ENCODE data around the gene LDLRAD4. TPM values are rescaled to one million over a fixed set of nuclear protein-coding genes. Genes with fewer than 3 reads are reported as not detected.

Gene LDLRAD4
- total RNA-seq, 1 donor = 50.9 TPM

DNA sequence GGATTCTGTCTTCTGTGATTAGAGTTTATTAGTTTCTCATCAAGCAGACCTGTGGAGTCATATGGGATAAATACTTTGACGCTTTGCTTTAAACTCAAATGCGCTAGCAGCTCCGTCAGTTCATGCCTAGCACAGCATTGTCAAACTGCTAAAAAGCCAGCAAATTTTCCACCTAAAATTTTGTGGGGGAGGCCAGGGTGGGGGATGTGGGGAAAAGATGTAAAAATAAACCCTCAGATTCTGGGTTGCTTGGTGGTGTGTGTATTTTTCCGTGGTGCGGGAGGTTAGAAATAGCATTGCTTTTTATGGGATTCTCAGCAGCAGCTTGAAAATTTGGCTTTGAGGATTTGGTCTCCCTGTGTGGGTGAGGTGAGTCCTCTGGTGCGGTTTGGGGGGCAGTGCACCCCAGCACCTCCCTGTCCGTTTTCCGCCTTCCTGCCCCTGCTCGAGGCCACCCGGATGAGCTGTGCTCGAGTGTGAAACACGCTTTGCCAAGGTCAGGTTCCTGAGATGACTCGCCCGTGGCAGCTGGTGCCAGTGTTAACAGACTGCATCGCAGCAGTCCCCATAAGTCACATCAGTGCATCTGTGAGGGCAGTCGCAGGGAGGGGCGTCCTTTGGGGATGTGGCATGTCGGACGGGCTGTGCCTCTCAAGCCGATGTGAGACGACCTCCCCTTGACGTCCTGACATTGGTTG lies 65.9 kb downstream of the LDLRAD4 start:
- Histone ChIP-seq H3K9me3 (ENCODE audit: low read depth, low read length) (no peaks in the 10 kb centered on the region), H3K4me3 (ENCODE audit: low read length) (no peak overlapping the region), H3K4me1 (ENCODE audit: insufficient read depth, low read length) (no peaks in the 10 kb centered on the region), H3K27me3 (ENCODE audit: insufficient read depth, low read length) (no peaks in the 10 kb centered on the region)

DNA sequence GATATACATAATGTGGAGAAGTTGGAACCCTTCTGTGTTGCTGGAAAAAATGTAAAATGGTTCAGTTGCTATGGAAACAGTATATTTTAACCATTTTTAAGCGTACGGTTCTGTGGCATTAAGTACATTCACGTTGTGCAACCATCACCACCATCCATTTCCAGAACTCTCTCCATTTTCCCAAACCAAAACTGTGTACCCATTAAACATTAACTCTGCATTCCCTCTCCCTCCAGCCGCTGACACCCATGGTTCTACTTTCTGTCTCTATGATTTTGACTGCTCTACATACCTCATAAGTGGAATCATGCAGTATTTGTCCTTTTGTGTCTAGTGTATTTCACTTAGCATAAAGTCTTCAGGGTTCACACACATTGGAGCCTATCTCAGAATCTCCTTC lies 67.3 kb downstream of the LDLRAD4 start:
- Histone ChIP-seq H3K4me1 (ENCODE audit: insufficient read depth, low read length) (no peaks in the 10 kb centered on the region), H3K4me3 (ENCODE audit: low read length) (no peak overlapping the region), H3K9me3 (ENCODE audit: low read depth, low read length) (no peaks in the 10 kb centered on the region), H3K27me3 (ENCODE audit: insufficient read depth, low read length) (no peaks in the 10 kb centered on the region)

DNA sequence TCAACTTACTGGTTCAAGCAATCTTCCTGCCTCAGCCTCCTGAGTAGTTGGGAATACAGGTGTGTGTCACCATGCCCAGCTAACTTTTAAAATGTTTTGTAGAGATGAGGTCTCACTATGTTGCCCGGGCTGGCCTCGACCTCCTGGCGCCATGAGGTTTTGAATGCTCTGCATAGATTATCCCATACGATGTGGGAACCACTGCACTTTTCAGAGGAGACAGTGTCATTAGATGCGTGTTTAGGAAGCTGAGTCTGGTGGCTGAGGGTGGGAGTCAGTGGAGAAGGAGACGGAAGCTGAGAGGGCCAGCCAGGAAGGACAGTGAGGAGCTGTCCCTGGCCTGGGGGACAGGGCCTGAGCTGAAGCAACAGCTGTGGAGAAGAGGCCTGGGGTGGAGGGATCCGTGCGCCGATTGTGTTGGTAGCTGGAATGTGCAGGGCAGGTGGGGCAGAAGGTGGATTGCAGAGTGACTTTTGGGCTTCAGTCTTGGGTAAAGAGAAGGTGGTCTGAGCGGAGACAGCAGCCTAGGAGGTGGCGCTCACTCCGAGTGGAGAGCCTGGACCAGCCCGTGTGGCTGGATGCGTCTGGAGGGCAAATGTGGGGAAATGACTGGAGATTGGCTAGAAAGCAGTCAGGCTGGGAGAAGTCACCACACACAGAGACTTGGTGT lies 68.0 kb downstream of the LDLRAD4 start:
- no peak overlapping the region for H3K4me3 ChIP-seq (ENCODE audit: low read length)
- no peaks in the 10 kb centered on the region for H3K4me1 ChIP-seq (ENCODE audit: insufficient read depth, low read length)
- no peaks in the 10 kb centered on the region for H3K9me3 ChIP-seq (ENCODE audit: low read depth, low read length)
- no peaks in the 10 kb centered on the region for H3K27me3 ChIP-seq (ENCODE audit: insufficient read depth, low read length)

DNA sequence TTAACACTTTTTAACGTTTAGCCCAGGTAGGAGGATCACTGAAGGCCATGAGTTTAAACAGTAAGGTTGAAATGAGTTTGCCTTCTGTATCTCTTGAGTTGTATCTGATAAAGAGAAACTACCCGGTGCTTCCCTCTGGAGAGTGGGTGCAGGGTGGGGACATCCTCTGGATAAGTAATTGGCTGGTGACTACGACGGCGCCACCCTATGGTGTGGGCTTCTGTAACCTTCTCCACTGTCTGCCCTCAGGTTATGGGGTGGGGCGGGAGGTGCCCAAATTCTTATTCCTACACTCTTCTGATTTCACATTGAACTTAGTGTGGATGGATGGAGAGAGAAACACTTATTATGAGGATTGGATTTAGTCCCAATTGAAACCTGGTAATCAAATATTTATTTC lies 68.8 kb downstream of the LDLRAD4 start:
- Histone ChIP-seq H3K27me3 (ENCODE audit: insufficient read depth, low read length) (no peaks in the 10 kb centered on the region), H3K9me3 (ENCODE audit: low read depth, low read length) (no peaks in the 10 kb centered on the region), H3K4me3 (ENCODE audit: low read length) (no peak overlapping the region), H3K4me1 (ENCODE audit: insufficient read depth, low read length) (no peaks in the 10 kb centered on the region)

DNA sequence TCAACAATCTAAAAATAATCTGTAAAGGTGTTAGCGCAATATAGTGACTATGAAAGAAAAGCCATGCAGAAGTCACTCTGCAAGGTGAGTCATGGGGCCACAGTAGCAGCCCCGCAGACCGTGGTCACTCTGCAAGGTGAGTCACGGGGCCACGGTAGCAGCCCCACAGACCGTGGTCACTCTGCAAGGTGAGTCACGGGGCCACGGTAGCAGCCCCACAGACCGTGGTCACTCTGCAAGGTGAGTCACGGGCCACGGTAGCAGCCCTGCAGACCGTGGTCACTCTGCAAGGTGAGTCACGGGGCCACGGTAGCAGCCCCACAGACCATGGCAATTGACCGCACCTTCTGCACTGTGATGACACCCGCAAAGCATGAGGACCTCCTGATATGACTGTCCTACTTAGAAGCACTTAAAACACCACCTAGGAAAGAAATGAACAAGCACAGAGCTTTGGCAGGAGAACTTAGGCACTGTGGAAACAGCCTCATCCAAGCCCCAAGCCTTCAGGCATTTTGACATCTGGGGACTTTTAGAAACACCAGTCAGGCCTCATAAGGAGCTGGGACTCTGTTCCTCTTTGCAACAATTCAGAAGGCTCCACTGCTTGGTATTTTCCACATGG lies 70.1 kb downstream of the LDLRAD4 start:
- no peak overlapping the region for H3K4me3 ChIP-seq (ENCODE audit: low read length)
- no peaks in the 10 kb centered on the region for H3K4me1 ChIP-seq (ENCODE audit: insufficient read depth, low read length)
- no peaks in the 10 kb centered on the region for H3K27me3 ChIP-seq (ENCODE audit: insufficient read depth, low read length)
- no peaks in the 10 kb centered on the region for H3K9me3 ChIP-seq (ENCODE audit: low read depth, low read length)

DNA sequence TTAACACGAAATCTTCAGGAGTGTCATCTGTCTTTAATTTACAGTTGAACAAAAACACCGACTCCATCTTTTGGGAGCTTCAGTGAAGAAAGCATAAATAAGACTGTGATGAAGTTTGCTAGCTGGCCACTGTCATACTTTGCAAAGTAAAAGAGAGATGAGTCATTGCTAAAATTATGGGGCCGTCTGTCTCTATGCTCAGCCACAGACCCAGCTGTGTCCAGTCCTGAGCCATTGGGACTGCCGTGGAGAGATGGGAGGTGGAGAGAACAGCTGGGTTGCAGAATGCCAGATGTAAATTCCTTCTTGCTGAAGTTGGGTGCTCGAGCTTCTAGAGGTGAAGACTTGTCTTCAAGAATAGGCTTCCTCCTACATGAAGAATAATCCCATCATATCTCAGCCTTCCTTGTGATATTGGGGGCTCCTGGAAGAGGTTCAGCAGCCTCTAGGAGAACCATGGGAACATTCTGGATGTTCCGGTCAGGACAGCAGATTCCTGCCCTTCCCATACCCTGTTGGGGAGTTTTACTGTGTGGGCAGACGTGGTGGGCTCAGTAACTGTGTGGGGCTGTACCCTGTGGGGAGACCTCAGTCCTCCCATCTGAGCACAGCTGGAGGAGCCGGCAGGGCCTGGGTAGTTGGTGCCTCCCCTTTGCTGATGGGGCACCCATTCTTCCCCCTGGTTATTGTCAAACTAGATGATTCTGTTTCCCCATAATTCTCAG lies 71.1 kb downstream of the LDLRAD4 start:
- H3K27me3 ChIP-seq (ENCODE audit: insufficient read depth, low read length) = no peaks in the 10 kb centered on the region
- no peaks in the 10 kb centered on the region for H3K9me3 ChIP-seq (ENCODE audit: low read depth, low read length)
- no peak overlapping the region for H3K4me3 ChIP-seq (ENCODE audit: low read length)
- H3K4me1 ChIP-seq (ENCODE audit: insufficient read depth, low read length) = no peaks in the 10 kb centered on the region

DNA sequence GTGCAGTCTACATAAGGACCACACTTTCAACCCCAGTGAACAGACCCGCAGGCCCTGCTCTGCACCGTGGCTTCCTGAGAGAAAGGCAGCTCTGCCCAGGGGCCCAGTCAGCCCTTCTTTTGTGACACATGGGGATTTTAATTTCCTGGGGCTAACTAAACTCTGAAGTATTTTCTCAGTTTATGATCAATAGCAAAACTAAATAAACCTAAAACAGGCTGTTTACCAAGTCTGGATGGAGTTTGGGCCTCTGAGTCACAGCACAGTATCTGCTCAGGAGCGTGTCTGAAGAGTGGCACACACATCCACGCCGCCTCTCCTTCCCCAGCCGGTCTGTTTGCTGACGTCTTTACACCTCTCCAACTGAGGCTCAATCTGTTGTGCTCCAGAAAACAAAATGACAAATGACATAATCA lies 72.3 kb downstream of the LDLRAD4 start:
- H3K4me3 ChIP-seq (ENCODE audit: low read length) = no peak overlapping the region
- no peaks in the 10 kb centered on the region for H3K4me1 ChIP-seq (ENCODE audit: insufficient read depth, low read length)
- no peaks in the 10 kb centered on the region for H3K27me3 ChIP-seq (ENCODE audit: insufficient read depth, low read length)
- H3K9me3 ChIP-seq (ENCODE audit: low read depth, low read length) = no peaks in the 10 kb centered on the region

DNA sequence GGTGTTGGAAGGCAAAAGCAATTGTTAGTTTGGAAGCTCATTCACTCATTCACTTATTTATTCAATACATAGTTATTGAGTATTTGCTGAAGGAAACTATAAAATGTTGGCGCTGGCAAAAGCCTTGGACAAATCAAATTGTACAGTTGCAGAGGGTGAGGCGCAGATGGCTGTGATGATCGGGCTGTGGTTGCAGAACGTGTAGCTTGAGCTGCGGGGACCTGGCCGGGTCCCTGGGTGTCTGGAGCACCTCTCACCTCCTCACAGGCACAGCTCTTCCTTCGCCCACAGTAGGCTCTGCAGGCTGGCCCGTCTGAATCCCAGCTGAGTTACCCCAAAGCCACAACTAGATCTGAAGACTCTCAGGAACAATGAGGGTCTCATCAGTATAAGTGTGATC lies 72.7 kb downstream of the LDLRAD4 start:
- Histone ChIP-seq H3K27me3 (ENCODE audit: insufficient read depth, low read length) (no peaks in the 10 kb centered on the region), H3K9me3 (ENCODE audit: low read depth, low read length) (no peaks in the 10 kb centered on the region), H3K4me1 (ENCODE audit: insufficient read depth, low read length) (no peaks in the 10 kb centered on the region), H3K4me3 (ENCODE audit: low read length) (no peak overlapping the region)

DNA sequence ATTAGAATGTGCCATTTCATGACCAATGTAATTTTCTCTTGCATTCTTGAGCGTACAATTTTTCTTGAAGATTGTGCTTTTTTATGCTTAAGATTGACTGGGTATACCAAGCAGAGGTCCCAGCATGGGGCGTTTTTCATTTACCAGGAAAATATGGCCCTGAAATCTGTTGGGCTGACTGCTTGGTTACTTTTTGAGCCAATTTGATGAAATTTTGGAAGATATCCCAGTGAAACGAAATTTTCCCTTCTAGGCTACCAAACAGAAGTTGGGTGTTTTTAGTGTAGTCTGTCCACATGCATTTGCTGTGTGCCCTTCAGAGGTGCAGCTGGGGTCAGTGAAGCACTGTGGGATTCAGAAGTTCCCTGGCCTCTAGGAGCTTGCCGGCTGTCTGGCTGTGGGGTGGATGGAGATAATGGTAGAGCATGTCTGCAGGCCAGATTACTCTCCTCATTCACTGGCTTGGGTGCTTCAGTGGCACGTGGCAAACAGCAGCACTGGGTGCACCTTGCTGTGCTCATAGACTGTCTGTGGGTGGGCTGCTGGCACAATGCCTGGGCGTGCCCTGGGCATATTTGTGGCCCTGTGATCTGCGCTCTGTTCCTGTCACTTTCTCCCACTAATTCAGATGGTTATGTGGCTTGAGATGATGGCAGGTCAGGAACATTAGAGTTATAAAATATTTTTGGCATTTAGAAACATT lies 73.3 kb downstream of the LDLRAD4 start:
- Histone ChIP-seq H3K4me3 (ENCODE audit: low read length) (no peak overlapping the region), H3K27me3 (ENCODE audit: insufficient read depth, low read length) (no peaks in the 10 kb centered on the region)

DNA sequence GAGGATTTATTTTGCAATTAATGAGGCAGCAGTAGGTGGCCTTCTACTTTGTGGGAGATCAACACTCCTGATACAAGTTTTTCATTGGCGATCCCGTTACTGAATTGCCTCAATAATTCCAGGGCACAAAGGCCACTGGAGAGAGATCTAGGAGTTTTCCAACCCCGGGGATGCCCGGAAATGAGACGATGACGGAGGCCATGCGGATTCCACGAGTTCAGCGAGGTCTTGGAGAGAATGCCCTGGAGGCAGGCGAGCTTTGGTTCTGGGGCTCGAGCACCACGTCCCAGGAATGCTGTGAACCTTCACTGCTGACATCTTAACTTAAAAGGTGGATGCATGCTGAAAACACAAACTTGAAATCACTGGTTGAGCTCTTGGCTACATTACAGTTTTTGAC lies 74.2 kb downstream of the LDLRAD4 start:
- Histone ChIP-seq H3K27me3 (ENCODE audit: insufficient read depth, low read length) (no peaks in the 10 kb centered on the region), H3K4me3 (ENCODE audit: low read length) (no peak overlapping the region), H3K9me3 (ENCODE audit: low read depth, low read length) (no peaks in the 10 kb centered on the region), H3K4me1 (ENCODE audit: insufficient read depth, low read length) (no peaks in the 10 kb centered on the region)

More for the DNA sequence above, 73.3 kb downstream of the LDLRAD4 start:
- Histone ChIP-seq H3K9me3 (ENCODE audit: low read depth, low read length) (no peaks in the 10 kb centered on the region), H3K4me1 (ENCODE audit: insufficient read depth, low read length) (no peaks in the 10 kb centered on the region)

DNA sequence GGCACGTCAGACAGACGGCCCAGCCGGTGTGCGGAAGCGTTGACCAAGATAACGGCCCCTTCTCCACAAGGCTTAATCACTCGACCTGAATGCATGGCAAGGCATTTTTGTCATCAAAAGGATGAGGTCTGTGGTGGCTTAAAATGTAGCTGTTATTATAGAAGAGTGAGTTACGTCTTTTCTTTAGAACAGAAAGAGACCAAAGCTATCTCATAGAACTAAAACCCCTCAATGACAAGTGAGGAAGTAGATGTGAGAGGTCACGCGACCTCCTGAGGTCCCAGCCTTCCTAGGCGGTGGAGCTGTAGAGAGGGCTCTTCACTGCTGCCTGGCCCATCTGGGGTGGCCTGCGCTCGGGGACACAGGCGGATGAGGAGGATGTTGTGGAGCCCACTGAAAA lies 75.7 kb downstream of the LDLRAD4 start:
- Histone ChIP-seq H3K9me3 (ENCODE audit: low read depth, low read length) (no peaks in the 10 kb centered on the region), H3K4me1 (ENCODE audit: insufficient read depth, low read length) (no peaks in the 10 kb centered on the region), H3K27me3 (ENCODE audit: insufficient read depth, low read length) (no peaks in the 10 kb centered on the region), H3K4me3 (ENCODE audit: low read length) (no peak overlapping the region)

DNA sequence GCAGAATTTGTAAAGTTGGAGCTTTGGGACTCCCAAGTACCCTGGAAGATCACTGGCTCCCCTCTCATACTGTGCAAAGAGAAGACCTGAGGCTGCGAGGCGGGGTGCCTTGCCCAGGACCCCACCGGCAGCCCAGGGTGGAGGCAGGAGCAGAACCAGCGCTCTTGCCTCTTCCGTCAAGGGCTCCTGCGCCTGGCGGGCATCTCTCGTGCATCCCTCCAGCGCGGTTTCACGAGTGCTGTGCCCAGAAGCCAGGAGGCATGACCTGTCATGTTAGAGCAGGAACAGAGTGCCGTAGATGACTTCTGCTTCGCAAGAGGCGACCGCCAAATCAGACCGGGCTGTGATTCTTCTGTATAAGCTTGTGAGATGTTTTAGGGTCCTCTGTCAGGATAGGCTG lies 77.3 kb downstream of the LDLRAD4 start:
- Histone ChIP-seq H3K4me3 (ENCODE audit: low read length) (no peak overlapping the region), H3K4me1 (ENCODE audit: insufficient read depth, low read length) (no peaks in the 10 kb centered on the region), H3K9me3 (ENCODE audit: low read depth, low read length) (no peaks in the 10 kb centered on the region), H3K27me3 (ENCODE audit: insufficient read depth, low read length) (no peaks in the 10 kb centered on the region)

DNA sequence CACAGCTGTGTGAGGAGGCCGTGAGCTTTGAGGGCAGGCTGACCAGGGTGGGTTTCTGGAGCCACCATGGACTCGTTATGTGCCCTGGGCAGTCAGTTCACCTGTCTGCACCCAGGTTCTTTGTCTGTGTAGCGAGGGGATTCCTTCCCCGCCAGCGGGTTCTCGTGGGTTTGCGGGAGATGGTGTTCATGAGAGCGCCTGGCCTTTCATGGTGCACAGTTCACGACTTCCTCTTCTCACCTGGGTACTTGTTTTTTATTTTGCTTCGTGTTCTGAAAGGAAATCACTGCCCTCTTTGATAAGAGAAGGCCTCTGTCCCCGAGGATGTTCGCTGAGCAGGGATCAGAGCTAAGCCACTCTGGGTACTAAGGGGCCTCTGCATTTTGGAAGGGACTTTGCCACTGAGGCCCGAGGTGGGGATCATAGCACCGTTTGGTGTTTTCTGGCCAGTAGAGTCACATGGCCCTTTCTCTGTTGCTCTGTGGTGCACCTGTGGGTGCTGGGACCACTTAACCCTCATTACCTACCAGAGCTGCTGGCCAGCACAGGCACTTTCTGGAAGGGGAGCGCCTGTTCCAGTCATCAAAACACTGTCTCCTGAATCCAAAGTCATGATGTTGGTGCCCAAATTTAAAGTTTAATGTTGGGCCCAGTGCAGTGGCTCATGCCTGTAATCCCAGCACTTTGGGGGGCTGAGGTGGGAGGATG lies 78.5 kb downstream of the LDLRAD4 start:
- Histone ChIP-seq H3K4me3 (ENCODE audit: low read length) (no peak overlapping the region), H3K9me3 (ENCODE audit: low read depth, low read length) (no peaks in the 10 kb centered on the region), H3K4me1 (ENCODE audit: insufficient read depth, low read length) (no peaks in the 10 kb centered on the region)

DNA sequence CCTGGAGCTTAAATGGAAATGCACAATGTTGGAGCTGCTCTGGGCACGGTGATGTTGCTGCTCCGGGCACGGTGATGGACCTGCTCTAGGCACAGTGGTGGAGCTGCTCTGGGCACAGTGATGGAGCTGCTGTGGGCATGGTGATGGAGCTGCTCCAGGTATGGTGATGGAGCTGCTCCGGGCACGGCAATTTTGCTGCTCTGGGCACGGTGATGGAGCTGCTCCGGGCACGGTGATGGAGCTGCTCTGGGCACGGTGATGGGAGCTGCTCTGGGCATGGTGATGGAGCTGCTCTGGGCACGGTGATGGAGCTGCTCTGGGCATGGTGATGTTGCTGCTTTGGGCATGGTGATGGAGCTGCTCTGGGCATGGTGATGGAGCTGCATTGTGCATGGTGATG lies 79.7 kb downstream of the LDLRAD4 start:
- Histone ChIP-seq H3K27me3 (ENCODE audit: insufficient read depth, low read length) (no peaks in the 10 kb centered on the region), H3K9me3 (ENCODE audit: low read depth, low read length) (no peaks in the 10 kb centered on the region), H3K4me1 (ENCODE audit: insufficient read depth, low read length) (peaks cover 10% of the 10 kb centered on the region), H3K4me3 (ENCODE audit: low read length) (no peak overlapping the region)

More for the DNA sequence above, 78.5 kb downstream of the LDLRAD4 start:
- no peaks in the 10 kb centered on the region for H3K27me3 ChIP-seq (ENCODE audit: insufficient read depth, low read length)

Measured in mononuclear cell (primary cell).